ENCODE data around the gene KIAA1217. TPM values are rescaled to one million over a fixed set of nuclear protein-coding genes. Genes with fewer than 3 reads are reported as not detected.

The KIAA1217 gene
- polyA plus RNA-seq, 2 of the 4 experiments (the other 2 are of a cell fraction): 1.5 to 2.7 TPM

DNA sequence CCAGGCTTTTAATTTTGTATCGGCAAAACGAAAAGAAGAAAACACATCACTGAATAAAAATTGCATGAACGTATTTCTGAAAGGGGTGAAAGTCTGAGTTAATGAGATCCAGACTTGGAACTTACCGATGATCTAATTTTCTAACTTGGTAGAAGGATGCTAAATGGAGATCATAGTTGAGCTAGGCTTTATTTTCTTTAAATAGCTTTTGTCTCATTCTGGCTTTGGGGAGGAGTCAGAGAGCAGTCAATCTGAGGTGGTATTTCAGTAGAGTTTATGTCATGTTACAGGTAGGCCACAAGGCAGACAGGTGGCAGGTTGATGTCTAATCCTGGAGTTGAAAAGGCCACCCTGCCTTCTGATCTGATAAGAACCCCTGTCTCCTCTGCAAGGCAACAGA, 161.9 kb downstream of the KIAA1217 start:
- Histone ChIP-seq H3K4me3 (no peak overlapping the region), H3K9me3 (no peaks in the 10 kb centered on the region), H3K4me2 (no peak overlapping the region), H3K27ac (no peak overlapping the region), H3K4me1 (no peaks in the 10 kb centered on the region)
- ChIA-PET CTCF (interaction anchor here (1.0 to 1.8 kb wide), 3 partner anchors 9 to 377 kb away, joined by 3 to 7 read pairs (median 5); no protein-coding TSS in a partner anchor), POLR2A (no interaction called here)
- ATAC-seq: no peak
- no peak for DNase-seq (ENCODE audit: low read depth in 1 of 2, low spot score in 1 of 2)
- 63% methylated on average over 4 of the region's 4 CpGs for WGBS (ENCODE audit: missing lambda C conversion rate)
- TF ChIP-seq, protein P1, sequence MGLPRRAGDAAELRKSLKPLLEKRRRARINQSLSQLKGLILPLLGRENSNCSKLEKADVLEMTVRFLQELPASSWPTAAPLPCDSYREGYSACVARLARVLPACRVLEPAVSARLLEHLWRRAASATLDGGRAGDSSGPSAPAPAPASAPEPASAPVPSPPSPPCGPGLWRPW (IDR thresholded peaks at IDR 0.05): no peak
- TF ChIP-seq HDAC2 (IDR thresholded peaks at IDR 0.05) (no peak), GATA3 (IDR thresholded peaks at IDR 0.05; ENCODE audit: borderline replicate concordance) (no peak), ZSCAN20 (CRISPR knock-in tag; IDR thresholded peaks at IDR 0.05) (no peak), SMC3 (IDR thresholded peaks at IDR 0.05) (no peak), NFE2L2 (conservative IDR thresholded peaks at IDR 0.05; ENCODE audit: low read length) (no peak), HOXA7 (CRISPR knock-in tag; IDR thresholded peaks at IDR 0.05) (no peak), RCOR1 (IDR thresholded peaks at IDR 0.05; ENCODE audit: low read depth, low read length) (no peak), FOSL2 (IDR thresholded peaks at IDR 0.05) (no peak), FOSL2 (CRISPR knock-in tag; IDR thresholded peaks at IDR 0.05) (no peak), CHD2 (IDR thresholded peaks at IDR 0.05; ENCODE audit: low read length, partially characterized antibody) (no peak), CHD4 (IDR thresholded peaks at IDR 0.05; ENCODE audit: borderline replicate concordance) (no peak), CBX8 (IDR thresholded peaks at IDR 0.05) (no peak), NPAS2 (CRISPR knock-in tag; IDR thresholded peaks at IDR 0.05; ENCODE audit: borderline replicate concordance) (no peak)
- FAIRE-seq: no peak

DNA sequence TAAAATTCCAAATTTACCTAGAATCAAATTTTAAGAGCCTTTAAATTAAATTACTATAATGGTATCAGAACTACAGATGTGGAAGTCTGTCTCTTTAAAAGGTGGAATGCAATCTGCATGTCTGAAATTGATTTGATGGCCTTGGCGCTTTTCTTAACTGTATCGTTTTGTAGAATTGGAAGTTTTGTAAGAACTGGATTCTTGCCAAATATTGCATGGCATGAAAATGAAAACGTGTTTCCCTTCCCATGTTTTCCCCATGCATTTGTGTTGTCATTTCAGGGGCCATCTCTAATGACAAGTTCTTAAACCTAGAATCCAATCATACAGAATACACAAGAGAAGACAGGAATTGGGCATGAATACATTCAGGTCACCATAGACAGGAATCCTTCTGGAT, 162.5 kb downstream of the KIAA1217 start:
- no peak for ATAC-seq

DNA sequence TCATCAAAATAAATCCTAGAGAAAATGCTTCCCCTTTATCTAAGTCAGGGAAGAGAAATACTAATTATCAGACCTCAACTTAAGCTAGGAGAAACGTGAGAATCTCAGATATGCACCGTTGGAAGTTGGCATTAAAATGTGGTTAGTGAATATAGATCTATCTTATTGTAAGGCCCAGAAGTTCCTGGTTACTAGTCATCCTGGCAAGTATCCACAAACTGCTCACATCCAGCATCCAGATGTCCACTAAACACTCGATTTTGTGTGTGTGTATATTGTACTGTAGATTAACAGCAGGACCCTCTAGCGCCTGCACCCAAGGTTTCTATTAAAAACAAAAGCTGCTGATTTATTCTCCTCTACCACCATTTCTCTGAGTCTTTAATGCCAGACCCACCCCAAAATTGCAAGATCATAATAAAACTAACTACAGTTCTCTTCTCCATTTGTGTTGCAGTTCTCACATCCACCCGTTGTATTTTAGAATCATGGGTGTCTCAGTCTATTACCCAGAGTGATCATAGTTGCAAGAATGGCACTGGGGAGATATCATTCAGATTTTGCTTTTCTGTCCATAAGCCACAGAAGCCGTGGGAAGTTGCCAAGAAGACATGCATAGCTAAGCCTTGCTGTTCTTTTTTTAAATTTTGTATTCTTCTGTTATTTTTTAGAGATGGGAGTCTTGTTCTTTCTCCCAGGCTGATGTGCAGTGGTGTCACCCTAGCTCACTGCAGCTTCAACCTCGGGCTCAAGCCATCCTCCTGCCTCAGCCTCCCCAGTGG, 165.4 kb downstream of the KIAA1217 start:
- no peak for ATAC-seq
- Histone ChIP-seq H3K27ac (no peak overlapping the region), H3K4me1 (no peaks in the 10 kb centered on the region), H3K4me3 (no peak overlapping the region), H3K4me2 (no peak overlapping the region), H3K9me3 (no peaks in the 10 kb centered on the region)
- WGBS (ENCODE audit: missing lambda C conversion rate): 12% methylated on average over 7 of the region's 7 CpGs
- TF ChIP-seq EP300 (IDR thresholded peaks at IDR 0.05) (no peak), MAZ (IDR thresholded peaks at IDR 0.05; ENCODE audit: borderline replicate concordance, low read depth, low read length) (no peak), FOXS1 (CRISPR knock-in tag; IDR thresholded peaks at IDR 0.05) (no peak), NFE2L2 (conservative IDR thresholded peaks at IDR 0.05; ENCODE audit: low read length) (no peak), POLR2A (IDR thresholded peaks at IDR 0.05; ENCODE audit: low read length) (no peak), SMC3 (IDR thresholded peaks at IDR 0.05) (no peak), ZFP36 (IDR thresholded peaks at IDR 0.05; ENCODE audit: borderline replicate concordance, partially characterized antibody) (no peak)
- TF ChIP-seq, protein P1 (IDR thresholded peaks at IDR 0.05): no peak
- TF ChIP-seq, protein P2, sequence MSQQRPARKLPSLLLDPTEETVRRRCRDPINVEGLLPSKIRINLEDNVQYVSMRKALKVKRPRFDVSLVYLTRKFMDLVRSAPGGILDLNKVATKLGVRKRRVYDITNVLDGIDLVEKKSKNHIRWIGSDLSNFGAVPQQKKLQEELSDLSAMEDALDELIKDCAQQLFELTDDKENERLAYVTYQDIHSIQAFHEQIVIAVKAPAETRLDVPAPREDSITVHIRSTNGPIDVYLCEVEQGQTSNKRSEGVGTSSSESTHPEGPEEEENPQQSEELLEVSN (IDR thresholded peaks at IDR 0.05; ENCODE audit: borderline replicate concordance, low read depth): no peak
- TF ChIP-seq, protein P3, sequence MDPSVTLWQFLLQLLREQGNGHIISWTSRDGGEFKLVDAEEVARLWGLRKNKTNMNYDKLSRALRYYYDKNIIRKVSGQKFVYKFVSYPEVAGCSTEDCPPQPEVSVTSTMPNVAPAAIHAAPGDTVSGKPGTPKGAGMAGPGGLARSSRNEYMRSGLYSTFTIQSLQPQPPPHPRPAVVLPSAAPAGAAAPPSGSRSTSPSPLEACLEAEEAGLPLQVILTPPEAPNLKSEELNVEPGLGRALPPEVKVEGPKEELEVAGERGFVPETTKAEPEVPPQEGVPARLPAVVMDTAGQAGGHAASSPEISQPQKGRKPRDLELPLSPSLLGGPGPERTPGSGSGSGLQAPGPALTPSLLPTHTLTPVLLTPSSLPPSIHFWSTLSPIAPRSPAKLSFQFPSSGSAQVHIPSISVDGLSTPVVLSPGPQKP (IDR thresholded peaks at IDR 0.05; ENCODE audit: low read depth, low read length): no peak
- ChIA-PET POLR2A (no interaction called here), CTCF (interaction anchor here (0.7 to 1.4 kb wide), 2 partner anchors 14 to 1056 kb away, joined by 3 to 4 read pairs; no protein-coding TSS in a partner anchor)
- FAIRE-seq: no peak
- DNase-seq (ENCODE audit: low read depth in 1 of 2, low spot score in 1 of 2): no peak

More for the DNA sequence above, 162.5 kb downstream of the KIAA1217 start:
- Histone ChIP-seq H3K9me3 (no peaks in the 10 kb centered on the region), H3K4me1 (no peaks in the 10 kb centered on the region), H3K4me3 (no peak overlapping the region), H3K4me2 (no peak overlapping the region), H3K27ac (no peak overlapping the region)
- no peak for DNase-seq (ENCODE audit: low read depth in 1 of 2, low spot score in 1 of 2)
- CTCF ChIA-PET: interaction anchor here (1.8 kb wide), 1 partner anchor 131 kb away, joined by 5 read pairs; no protein-coding TSS in a partner anchor
- FAIRE-seq: no peak
- 43% methylated on average over 3 of the region's 3 CpGs for WGBS (ENCODE audit: missing lambda C conversion rate)
- POLR2A ChIA-PET: no interaction called here
- TF ChIP-seq, protein P4, sequence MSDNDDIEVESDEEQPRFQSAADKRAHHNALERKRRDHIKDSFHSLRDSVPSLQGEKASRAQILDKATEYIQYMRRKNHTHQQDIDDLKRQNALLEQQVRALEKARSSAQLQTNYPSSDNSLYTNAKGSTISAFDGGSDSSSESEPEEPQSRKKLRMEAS (IDR thresholded peaks at IDR 0.05): no peak
- TF ChIP-seq, protein P5, sequence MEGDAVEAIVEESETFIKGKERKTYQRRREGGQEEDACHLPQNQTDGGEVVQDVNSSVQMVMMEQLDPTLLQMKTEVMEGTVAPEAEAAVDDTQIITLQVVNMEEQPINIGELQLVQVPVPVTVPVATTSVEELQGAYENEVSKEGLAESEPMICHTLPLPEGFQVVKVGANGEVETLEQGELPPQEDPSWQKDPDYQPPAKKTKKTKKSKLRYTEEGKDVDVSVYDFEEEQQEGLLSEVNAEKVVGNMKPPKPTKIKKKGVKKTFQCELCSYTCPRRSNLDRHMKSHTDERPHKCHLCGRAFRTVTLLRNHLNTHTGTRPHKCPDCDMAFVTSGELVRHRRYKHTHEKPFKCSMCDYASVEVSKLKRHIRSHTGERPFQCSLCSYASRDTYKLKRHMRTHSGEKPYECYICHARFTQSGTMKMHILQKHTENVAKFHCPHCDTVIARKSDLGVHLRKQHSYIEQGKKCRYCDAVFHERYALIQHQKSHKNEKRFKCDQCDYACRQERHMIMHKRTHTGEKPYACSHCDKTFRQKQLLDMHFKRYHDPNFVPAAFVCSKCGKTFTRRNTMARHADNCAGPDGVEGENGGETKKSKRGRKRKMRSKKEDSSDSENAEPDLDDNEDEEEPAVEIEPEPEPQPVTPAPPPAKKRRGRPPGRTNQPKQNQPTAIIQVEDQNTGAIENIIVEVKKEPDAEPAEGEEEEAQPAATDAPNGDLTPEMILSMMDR (IDR thresholded peaks at IDR 0.05): no peak
- no peak for TF ChIP-seq EHMT2 (IDR thresholded peaks at IDR 0.05; ENCODE audit: low read depth)
- TF ChIP-seq RCOR1 (IDR thresholded peaks at IDR 0.05; ENCODE audit: low read depth, low read length): no peak
- TF ChIP-seq ZNF302 (CRISPR knock-in tag; IDR thresholded peaks at IDR 0.05): no peak
